Liver (tissue), 9 donors: Measurements from ENCODE around the gene ZSWIM6. TPM values are rescaled to one million over a fixed set of nuclear protein-coding genes. Genes with fewer than 3 reads are reported as not detected.

Experiments
- DNase-seq: peaks from one replicate; pipeline ENCODE4 v3.0.0-alpha.2; 2017; ENCODE audit warnings: low spot score
- H3K27ac ChIP-seq, 2 donors: one replicate each; pipeline ENCODE4 v1.7.0; 2013; ENCODE audit warnings: inconsistent platforms in 2 of 2, low read length in 2 of 2, control low read depth in 1 of 2, low read depth in 1 of 2, mild to moderate bottlenecking in 1 of 2
- H3K27me3 ChIP-seq, 4 donors: one replicate each; pipeline versions ENCODE4 v1.6.1 to v1.7.0; 2013; ENCODE audit warnings: low read length in 3 of 4, inconsistent platforms in 1 of 4, mild to moderate bottlenecking in 1 of 4, moderate library complexity in 1 of 4; ENCODE audit not compliant: control insufficient read depth in 4 of 4, insufficient read depth in 4 of 4
- H3K36me3 ChIP-seq, 4 donors: one replicate each; pipeline versions ENCODE4 v1.6.1 to v1.7.0; 2013; ENCODE audit warnings: low read length in 3 of 4, mild to moderate bottlenecking in 3 of 4, low read depth in 1 of 4, moderate library complexity in 1 of 4; ENCODE audit not compliant: control insufficient read depth in 4 of 4, insufficient read depth in 3 of 4
- H3K4me1 ChIP-seq, 4 donors: one replicate each; pipeline versions ENCODE4 v1.6.1 to v1.7.0; 2013; ENCODE audit warnings: low read length in 3 of 4, mild to moderate bottlenecking in 3 of 4, moderate library complexity in 1 of 4; ENCODE audit not compliant: control insufficient read depth in 4 of 4, insufficient read depth in 4 of 4
- H3K4me3 ChIP-seq, 3 donors: one replicate each; pipeline versions ENCODE4 v1.6.1 to v1.7.0; 2013; ENCODE audit warnings: low read length in 3 of 3, control low read depth in 1 of 3, low read depth in 1 of 3, mild to moderate bottlenecking in 1 of 3
- H3K9ac ChIP-seq, 2 donors: one replicate each; pipeline ENCODE4 v1.7.0; 2013; ENCODE audit warnings: low read length in 2 of 2, mild to moderate bottlenecking in 2 of 2, moderate library complexity in 2 of 2, control low read depth in 1 of 2, low read depth in 1 of 2
- H3K9me3 ChIP-seq, 4 donors: one replicate each; pipeline versions ENCODE4 v1.6.1 to v1.7.0; 2013; ENCODE audit warnings: low read length in 3 of 4; ENCODE audit not compliant: control insufficient read depth in 4 of 4
- EGR1 ChIP-seq, 2 donors: IDR thresholded peaks; 2 replicates each; pipeline ENCODE4 v1.6.1; 2016 to 2018; ENCODE audit warnings: antibody characterized with exemption in 2 of 2, low read depth in 2 of 2
- FOXA1 ChIP-seq: IDR thresholded peaks from 2 replicates; pipeline ENCODE4 v1.6.1; 2016; ENCODE audit warnings: antibody characterized with exemption
- FOXA2 ChIP-seq: IDR thresholded peaks from 2 replicates; pipeline ENCODE4 v1.6.1; 2016; ENCODE audit warnings: antibody characterized with exemption
- GABPA ChIP-seq, 2 donors: IDR thresholded peaks in 1 of 2; conservative IDR thresholded peaks in 1 of 2; 2 replicates each; pipeline ENCODE4 v1.6.1; 2016; ENCODE audit warnings: antibody characterized with exemption in 2 of 2, mild to moderate bottlenecking in 1 of 2, moderate library complexity in 1 of 2
- HNF4A ChIP-seq, 2 donors: conservative IDR thresholded peaks; 2 replicates each; pipeline ENCODE4 v1.6.1; 2016; ENCODE audit warnings: antibody characterized with exemption in 2 of 2, mild to moderate bottlenecking in 2 of 2
- HNF4G ChIP-seq: IDR thresholded peaks from 2 replicates; pipeline ENCODE4 v1.6.1; 2016; ENCODE audit warnings: antibody characterized with exemption
- JUND ChIP-seq, 2 donors: IDR thresholded peaks; 2 replicates each; pipeline ENCODE4 v1.6.1; 2016; ENCODE audit warnings: antibody characterized with exemption in 2 of 2
- MAX ChIP-seq: IDR thresholded peaks from 2 replicates; pipeline ENCODE4 v1.6.1; 2016; ENCODE audit warnings: antibody characterized with exemption
- NR2F2 ChIP-seq: IDR thresholded peaks from 2 replicates; pipeline ENCODE4 v1.6.1; 2016; ENCODE audit warnings: antibody characterized with exemption
- RAD21 ChIP-seq, 2 donors: IDR thresholded peaks; 2 replicates each; pipeline ENCODE4 v1.6.1; 2016; ENCODE audit warnings: antibody characterized with exemption in 2 of 2, mild to moderate bottlenecking in 2 of 2
- RXRA ChIP-seq, 2 donors: IDR thresholded peaks; 2 replicates each; pipeline ENCODE4 v1.6.1; 2017 to 2018; ENCODE audit warnings: antibody characterized with exemption in 2 of 2, mild to moderate bottlenecking in 1 of 2
- SP1 ChIP-seq: IDR thresholded peaks from 2 replicates; pipeline ENCODE4 v1.6.1; 2018; ENCODE audit warnings: antibody characterized with exemption, mild to moderate bottlenecking
- TAF1 ChIP-seq: conservative IDR thresholded peaks from 2 replicates; pipeline ENCODE4 v1.6.1; 2016; ENCODE audit warnings: antibody characterized with exemption, mild to moderate bottlenecking
- YY1 ChIP-seq: IDR thresholded peaks from 2 replicates; pipeline ENCODE4 v1.6.1; 2016; ENCODE audit warnings: antibody characterized with exemption, mild to moderate bottlenecking
- WGBS: extraction: QIAGEN DNeasy Blood & Tissue Kit; methylation state at CpG from one replicate; pipeline ENCODE4 v1.1.7; 2013; 5-methylcytosine and 5-hydroxymethylcytosine counted together
- polyA plus RNA-seq, 2 donors: library from polyadenylated mRNA; stranded (reverse) in 1 of 2; unstranded in 1 of 2; fragments of 200-250 nt in 1 of 2; fragments of >200 nt in 1 of 2; fragmentation: Nextera tagmentation in 1 of 2; extraction: Ambion mirVana in 1 of 2; gene quantifications; one replicate each; pipeline versions ENCODE4 v1.2.1 to v1.2.3, GENCODE V29; 2013 to 2015
- total RNA-seq, 2 donors: library from RNA; depleted of rRNA; stranded (reverse); fragments of >200 nt; gene quantifications; one replicate each; pipeline ENCODE4 v1.2.3, GENCODE V29; 2014
- TF ChIP-seq, protein P1 (sequence below): fragments of 150-350 bp; IDR thresholded peaks from 2 replicates; pipeline ENCODE4 v1.5.1; 2017; ENCODE audit warnings: improper control_type of control experiment, low read depth, low read length; ENCODE audit not compliant: missing input control
- TF ChIP-seq, protein P2 (sequence below): IDR thresholded peaks from 2 replicates; pipeline ENCODE4 v1.6.1; 2016; ENCODE audit warnings: antibody characterized with exemption, mild to moderate bottlenecking
- TF ChIP-seq, protein P3 (sequence below): IDR thresholded peaks from 2 replicates; pipeline ENCODE4 v1.6.1; 2016; ENCODE audit warnings: antibody characterized with exemption
- TF ChIP-seq, protein P4 (sequence below): IDR thresholded peaks from 2 replicates; pipeline ENCODE4 v1.6.1; 2016; ENCODE audit warnings: antibody characterized with exemption
- donor health status: healthy.
- donor health status: healthy.
- donor health status: healthy.
- donor health status: healthy.
- donor health status: healthy.

ZSWIM6 gene
- total and polyA plus RNA-seq, 4 donors, result 1.3 to 5.2 (median 3.3) TPM

- no peaks in the 10 kb centered on the region for H3K36me3 ChIP-seq
- WGBS, result 89% methylated on average over 2 of the region's 2 CpGs
- no peaks in the 10 kb centered on the region for H3K4me1 ChIP-seq
- H3K27me3 ChIP-seq, result no peaks in the 10 kb centered on the region
- H3K27ac ChIP-seq, result no peak overlapping the region
- H3K9me3 ChIP-seq, result no peaks in the 10 kb centered on the region
- no peak for TF ChIP-seq JUND (IDR thresholded peaks at IDR 0.05)
- TF ChIP-seq FOXA1, result no peak
- no peak for TF ChIP-seq MAX
- TF ChIP-seq RAD21 (IDR thresholded peaks at IDR 0.05), result no peak
- no peak for TF ChIP-seq NR2F2
- TF ChIP-seq SP1, result no peak
- TF ChIP-seq YY1, result no peak
- no peak for TF ChIP-seq HNF4A (conservative IDR thresholded peaks at IDR 0.05)
- TF ChIP-seq EGR1 (IDR thresholded peaks at IDR 0.05; ENCODE audit: low read depth in 2 of 2), result no peak
- no peak for TF ChIP-seq RXRA (IDR thresholded peaks at IDR 0.05)
- TF ChIP-seq, protein P1, sequence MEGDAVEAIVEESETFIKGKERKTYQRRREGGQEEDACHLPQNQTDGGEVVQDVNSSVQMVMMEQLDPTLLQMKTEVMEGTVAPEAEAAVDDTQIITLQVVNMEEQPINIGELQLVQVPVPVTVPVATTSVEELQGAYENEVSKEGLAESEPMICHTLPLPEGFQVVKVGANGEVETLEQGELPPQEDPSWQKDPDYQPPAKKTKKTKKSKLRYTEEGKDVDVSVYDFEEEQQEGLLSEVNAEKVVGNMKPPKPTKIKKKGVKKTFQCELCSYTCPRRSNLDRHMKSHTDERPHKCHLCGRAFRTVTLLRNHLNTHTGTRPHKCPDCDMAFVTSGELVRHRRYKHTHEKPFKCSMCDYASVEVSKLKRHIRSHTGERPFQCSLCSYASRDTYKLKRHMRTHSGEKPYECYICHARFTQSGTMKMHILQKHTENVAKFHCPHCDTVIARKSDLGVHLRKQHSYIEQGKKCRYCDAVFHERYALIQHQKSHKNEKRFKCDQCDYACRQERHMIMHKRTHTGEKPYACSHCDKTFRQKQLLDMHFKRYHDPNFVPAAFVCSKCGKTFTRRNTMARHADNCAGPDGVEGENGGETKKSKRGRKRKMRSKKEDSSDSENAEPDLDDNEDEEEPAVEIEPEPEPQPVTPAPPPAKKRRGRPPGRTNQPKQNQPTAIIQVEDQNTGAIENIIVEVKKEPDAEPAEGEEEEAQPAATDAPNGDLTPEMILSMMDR, result no peak
- no peak overlapping the region for H3K9ac ChIP-seq
- DNase-seq, result no peak
- H3K4me3 ChIP-seq, result no peak overlapping the region
These were observed 47.6 kb downstream of the ZSWIM6 start for GRCh38 chr5:61379677-61380076.

GRCh38 chr5:61381968-61382367 lies 49.9 kb downstream of the ZSWIM6 start:
- DNase-seq, result no peak
- H3K9ac ChIP-seq, result no peak overlapping the region
- no peak overlapping the region for H3K27ac ChIP-seq
- TF ChIP-seq YY1, result no peak
- TF ChIP-seq RXRA (IDR thresholded peaks at IDR 0.05), result no peak
- TF ChIP-seq, protein P2, sequence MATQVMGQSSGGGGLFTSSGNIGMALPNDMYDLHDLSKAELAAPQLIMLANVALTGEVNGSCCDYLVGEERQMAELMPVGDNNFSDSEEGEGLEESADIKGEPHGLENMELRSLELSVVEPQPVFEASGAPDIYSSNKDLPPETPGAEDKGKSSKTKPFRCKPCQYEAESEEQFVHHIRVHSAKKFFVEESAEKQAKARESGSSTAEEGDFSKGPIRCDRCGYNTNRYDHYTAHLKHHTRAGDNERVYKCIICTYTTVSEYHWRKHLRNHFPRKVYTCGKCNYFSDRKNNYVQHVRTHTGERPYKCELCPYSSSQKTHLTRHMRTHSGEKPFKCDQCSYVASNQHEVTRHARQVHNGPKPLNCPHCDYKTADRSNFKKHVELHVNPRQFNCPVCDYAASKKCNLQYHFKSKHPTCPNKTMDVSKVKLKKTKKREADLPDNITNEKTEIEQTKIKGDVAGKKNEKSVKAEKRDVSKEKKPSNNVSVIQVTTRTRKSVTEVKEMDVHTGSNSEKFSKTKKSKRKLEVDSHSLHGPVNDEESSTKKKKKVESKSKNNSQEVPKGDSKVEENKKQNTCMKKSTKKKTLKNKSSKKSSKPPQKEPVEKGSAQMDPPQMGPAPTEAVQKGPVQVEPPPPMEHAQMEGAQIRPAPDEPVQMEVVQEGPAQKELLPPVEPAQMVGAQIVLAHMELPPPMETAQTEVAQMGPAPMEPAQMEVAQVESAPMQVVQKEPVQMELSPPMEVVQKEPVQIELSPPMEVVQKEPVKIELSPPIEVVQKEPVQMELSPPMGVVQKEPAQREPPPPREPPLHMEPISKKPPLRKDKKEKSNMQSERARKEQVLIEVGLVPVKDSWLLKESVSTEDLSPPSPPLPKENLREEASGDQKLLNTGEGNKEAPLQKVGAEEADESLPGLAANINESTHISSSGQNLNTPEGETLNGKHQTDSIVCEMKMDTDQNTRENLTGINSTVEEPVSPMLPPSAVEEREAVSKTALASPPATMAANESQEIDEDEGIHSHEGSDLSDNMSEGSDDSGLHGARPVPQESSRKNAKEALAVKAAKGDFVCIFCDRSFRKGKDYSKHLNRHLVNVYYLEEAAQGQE, result no peak
- TF ChIP-seq HNF4G, result no peak
- no peak for TF ChIP-seq MAX
- TF ChIP-seq JUND (IDR thresholded peaks at IDR 0.05), result no peak
- TF ChIP-seq, protein P3, sequence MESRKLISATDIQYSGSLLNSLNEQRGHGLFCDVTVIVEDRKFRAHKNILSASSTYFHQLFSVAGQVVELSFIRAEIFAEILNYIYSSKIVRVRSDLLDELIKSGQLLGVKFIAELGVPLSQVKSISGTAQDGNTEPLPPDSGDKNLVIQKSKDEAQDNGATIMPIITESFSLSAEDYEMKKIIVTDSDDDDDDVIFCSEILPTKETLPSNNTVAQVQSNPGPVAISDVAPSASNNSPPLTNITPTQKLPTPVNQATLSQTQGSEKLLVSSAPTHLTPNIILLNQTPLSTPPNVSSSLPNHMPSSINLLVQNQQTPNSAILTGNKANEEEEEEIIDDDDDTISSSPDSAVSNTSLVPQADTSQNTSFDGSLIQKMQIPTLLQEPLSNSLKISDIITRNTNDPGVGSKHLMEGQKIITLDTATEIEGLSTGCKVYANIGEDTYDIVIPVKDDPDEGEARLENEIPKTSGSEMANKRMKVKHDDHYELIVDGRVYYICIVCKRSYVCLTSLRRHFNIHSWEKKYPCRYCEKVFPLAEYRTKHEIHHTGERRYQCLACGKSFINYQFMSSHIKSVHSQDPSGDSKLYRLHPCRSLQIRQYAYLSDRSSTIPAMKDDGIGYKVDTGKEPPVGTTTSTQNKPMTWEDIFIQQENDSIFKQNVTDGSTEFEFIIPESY, result no peak
- no peak for TF ChIP-seq GABPA (IDR thresholded peaks at IDR 0.05 in 1 of 2, conservative IDR thresholded peaks at IDR 0.05 in 1 of 2)
- no peak for TF ChIP-seq SP1
- TF ChIP-seq HNF4A (conservative IDR thresholded peaks at IDR 0.05), result no peak
- no peak for TF ChIP-seq RAD21 (IDR thresholded peaks at IDR 0.05)
- TF ChIP-seq NR2F2, result no peak
- TF ChIP-seq FOXA2, result no peak
- TF ChIP-seq TAF1, result no peak
- TF ChIP-seq, protein P4, sequence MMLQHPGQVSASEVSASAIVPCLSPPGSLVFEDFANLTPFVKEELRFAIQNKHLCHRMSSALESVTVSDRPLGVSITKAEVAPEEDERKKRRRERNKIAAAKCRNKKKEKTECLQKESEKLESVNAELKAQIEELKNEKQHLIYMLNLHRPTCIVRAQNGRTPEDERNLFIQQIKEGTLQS, result no peak
- no peak for TF ChIP-seq EGR1 (IDR thresholded peaks at IDR 0.05; ENCODE audit: low read depth in 2 of 2)
- TF ChIP-seq FOXA1, result no peak
- H3K9me3 ChIP-seq, result no peaks in the 10 kb centered on the region
- H3K4me1 ChIP-seq, result peaks cover 0 to 10% (median 4%) of the 10 kb centered on the region in 4 donors
- no peaks in the 10 kb centered on the region for H3K27me3 ChIP-seq
- no peaks in the 10 kb centered on the region for H3K36me3 ChIP-seq
- H3K4me3 ChIP-seq, result no peak overlapping the region
- WGBS, result 94% methylated on average over 2 of the region's 2 CpGs
